Measurements from ENCODE around the gene USP7. TPM values are rescaled to one million over a fixed set of nuclear protein-coding genes. Genes with fewer than 3 reads are reported as not detected.
A peak's percentile ranks its signal among the peaks of the same experiment; 100 is the strongest.

Gene USP7
- total and polyA plus RNA-seq, 4 donors, result 19.7 to 174 (median 56.0) TPM

GRCh38 chr16:8960788-8961109 lies 3.0 kb downstream of the USP7 start:
- WGBS, 2 donors, result 36 to 76% methylated on average over 1 of the region's 1 CpG
- Histone ChIP-seq H3K9ac (ENCODE audit: insufficient read depth in 1 of 2, low read length in 2 of 2) (no peak overlapping the region), H3K4me3 (no peak overlapping the region), H3K36me3 (ENCODE audit: control insufficient read depth in 4 of 4, insufficient read depth in 4 of 4, low read length in 4 of 4) (no peaks in the 10 kb centered on the region), H3K27ac (ENCODE audit: low read depth in 1 of 2, low read length in 1 of 2) (peak overlapping the region in 1 of 2 donors; percentile 77), H3K4me1 (ENCODE audit: control insufficient read depth in 5 of 5, insufficient read depth in 5 of 5, low read length in 5 of 5) (peaks cover 25 to 59% (median 49%) of the 10 kb centered on the region in 5 donors), H3K27me3 (ENCODE audit: control insufficient read depth in 3 of 3, insufficient read depth in 3 of 3, low read length in 2 of 3) (no peaks in the 10 kb centered on the region), H3K9me3 (ENCODE audit: control insufficient read depth in 4 of 4, insufficient read depth in 3 of 4, low read length in 3 of 4) (no peaks in the 10 kb centered on the region)
- DNase-seq (no peak), ATAC-seq (ENCODE audit: insufficient read depth, low FRiP score) (no peak)
- TF ChIP-seq CTCF (IDR thresholded peaks at IDR 0.05; ENCODE audit: control extremely low read depth, extremely low read depth), result no peak

GRCh38 chr16:8959921-8960787 lies 3.6 kb downstream of the USP7 start:
- Histone ChIP-seq H3K9me3 (ENCODE audit: control insufficient read depth in 4 of 4, insufficient read depth in 3 of 4, low read length in 3 of 4) (no peaks in the 10 kb centered on the region), H3K4me3 (no peak overlapping the region), H3K27me3 (ENCODE audit: control insufficient read depth in 3 of 3, insufficient read depth in 3 of 3, low read length in 2 of 3) (no peaks in the 10 kb centered on the region), H3K27ac (ENCODE audit: low read depth in 1 of 2, low read length in 1 of 2) (peak overlapping the region in 1 of 2 donors; percentile 77), H3K9ac (ENCODE audit: insufficient read depth in 1 of 2, low read length in 2 of 2) (peak overlapping the region in 1 of 2 donors; percentile 8), H3K4me1 (ENCODE audit: control insufficient read depth in 5 of 5, insufficient read depth in 5 of 5, low read length in 5 of 5) (peaks cover 27 to 61% (median 49%) of the 10 kb centered on the region in 5 donors), H3K36me3 (ENCODE audit: control insufficient read depth in 4 of 4, insufficient read depth in 4 of 4, low read length in 4 of 4) (no peaks in the 10 kb centered on the region)
- DNase-seq (peak in 2 of 3 donors; percentile 33 to 35), ATAC-seq (ENCODE audit: insufficient read depth, low FRiP score) (no peak)
- TF ChIP-seq CTCF (IDR thresholded peaks at IDR 0.05; ENCODE audit: control extremely low read depth, extremely low read depth), result no peak
- 24% methylated on average over 12 of the region's 12 CpGs for WGBS, 2 donors

GRCh38 chr16:8958344-8959167 lies 5.2 kb downstream of the USP7 start:
- H3K4me1 ChIP-seq (ENCODE audit: control insufficient read depth in 5 of 5, insufficient read depth in 5 of 5, low read length in 5 of 5), result peaks cover 27 to 61% (median 49%) of the 10 kb centered on the region in 5 donors
- H3K27me3 ChIP-seq (ENCODE audit: control insufficient read depth in 3 of 3, insufficient read depth in 3 of 3, low read length in 2 of 3), result no peaks in the 10 kb centered on the region
- H3K4me3 ChIP-seq, result no peak overlapping the region
- no peak overlapping the region for H3K9ac ChIP-seq (ENCODE audit: insufficient read depth in 1 of 2, low read length in 2 of 2)
- TF ChIP-seq CTCF (IDR thresholded peaks at IDR 0.05; ENCODE audit: control extremely low read depth, extremely low read depth), result no peak
- H3K36me3 ChIP-seq (ENCODE audit: control insufficient read depth in 4 of 4, insufficient read depth in 4 of 4, low read length in 4 of 4), result no peaks in the 10 kb centered on the region
- H3K27ac ChIP-seq (ENCODE audit: low read depth in 1 of 2, low read length in 1 of 2), result peak overlapping the region in 1 of 2 donors; percentile 69
- ATAC-seq (ENCODE audit: insufficient read depth, low FRiP score) (no peak), DNase-seq (peak in 1 of 3 donors; percentile 46)
- H3K9me3 ChIP-seq (ENCODE audit: control insufficient read depth in 4 of 4, insufficient read depth in 3 of 4, low read length in 3 of 4), result no peaks in the 10 kb centered on the region
- 42 to 47% methylated on average over 14 of the region's 14 CpGs for WGBS, 2 donors

Measured in lung (tissue), 12 donors.